ENCODE data around the gene MAGEB6B. TPM values are rescaled to one million over a fixed set of nuclear protein-coding genes. Genes with fewer than 3 reads are reported as not detected.

Gene MAGEB6B
- total RNA-seq, 4 donors from 2014 or later = not detected

- Histone ChIP-seq H3K27ac (no peak overlapping the region), H3K36me3 (no peaks in the 10 kb centered on the region), H3K9me3 (no peaks in the 10 kb centered on the region), H3K27me3 (no peaks in the 10 kb centered on the region), H3K4me1 (no peaks in the 10 kb centered on the region), H3K4me3 (no peak overlapping the region)
- 70 to 75% methylated on average over 1 to 2 of the region's 3 CpGs for WGBS, 2 donors (ENCODE audit: low coverage in 1 of 2)
- no peak for ATAC-seq
- TF ChIP-seq POLR2A (IDR thresholded peaks at IDR 0.05) (no peak), EP300 (IDR thresholded peaks at IDR 0.05) (no peak), CTCF (IDR thresholded peaks at IDR 0.05) (no peak), POLR2AphosphoS5 (IDR thresholded peaks at IDR 0.05) (no peak)
Observed at GRCh38 chrX:26208012-26208411, 47.6 kb downstream of the MAGEB6B start.

Other genes starting within 250 kb of the MAGEB6B start
- gene MAGEB18, start 22.3 kb upstream of the MAGEB6B start, total RNA-seq = not detected
- not detected for gene MAGEB6, start 31.8 kb downstream of the MAGEB6B start, total RNA-seq
- gene MAGEB5, start 55.6 kb downstream of the MAGEB6B start, total RNA-seq = not detected

All from gastroesophageal sphincter (tissue), 4 donors.